K562 (cell line): ENCODE data around the gene SND1. TPM values are rescaled to one million over a fixed set of nuclear protein-coding genes. Genes with fewer than 3 reads are reported as not detected.
A peak's percentile ranks its signal among the peaks of the same experiment; 100 is the strongest.

ENCODE experiments used
- ARNT ChIP-seq, 2 experiments: fragments of 450-650 bp; IDR thresholded peaks; 2 replicates each; pipeline ENCODE4 v1.6.1; 2016; ENCODE audit warnings: mild to moderate bottlenecking in 1 of 2
- CHD7 ChIP-seq: fragments of 200-600 bp; sonication (generic); IDR thresholded peaks from one replicate; pipeline ENCODE4 v1.6.1; 2012; ENCODE audit warnings: mild to moderate bottlenecking, low read depth, low read length, inconsistent platforms
- E2F6 ChIP-seq, 2 experiments: IDR thresholded peaks; 2 replicates each; pipeline ENCODE4 v1.6.1; 2011; ENCODE audit warnings: borderline replicate concordance in 1 of 2, control low read depth in 1 of 2, low read depth in 1 of 2, low read length in 1 of 2, mild to moderate bottlenecking in 1 of 2, mixed read lengths in 1 of 2, moderate library complexity in 1 of 2; ENCODE audit not compliant: insufficient read depth in 1 of 2, insufficient read length in 1 of 2, poor library complexity in 1 of 2, severe bottlenecking in 1 of 2; ENCODE audit errors: extremely low read depth in 1 of 2
- FOXK2 ChIP-seq, 2 experiments: fragments of 450-650 bp; IDR thresholded peaks in 1 of 2; conservative IDR thresholded peaks in 1 of 2; 2 replicates each; pipeline ENCODE4 v1.6.1; 2016; ENCODE audit warnings: low read depth in 2 of 2, mild to moderate bottlenecking in 1 of 2
- HNRNPLL ChIP-seq: fragments of 200-400 bp; formaldehyde crosslinking; IDR thresholded peaks from 2 replicates; pipeline ENCODE4 v1.6.1; 2017; ENCODE audit warnings: low read length, low read depth, mild to moderate bottlenecking; ENCODE audit not compliant: poor library complexity, severe bottlenecking
- KAT7 ChIP-seq: sonication (generic); formaldehyde crosslinking; IDR thresholded peaks from 2 replicates; pipeline ENCODE4 v1.8.0; 2022; ENCODE audit warnings: missing genetic modification reagents, mild to moderate bottlenecking, borderline replicate concordance
- MYNN ChIP-seq, 2 experiments: sonication (generic); formaldehyde crosslinking in 1 of 2; IDR thresholded peaks; 2 replicates each; pipeline versions ENCODE4 v1.5.0 to v1.6.1; 2016 to 2020; ENCODE audit warnings: antibody characterized with exemption in 1 of 2, missing genetic modification reagents in 1 of 2
- NFATC3 ChIP-seq: fragments of 450-650 bp; IDR thresholded peaks from 2 replicates; pipeline ENCODE4 v1.6.1; 2017; ENCODE audit warnings: mild to moderate bottlenecking
- RAD51 ChIP-seq: fragments of 450-650 bp; IDR thresholded peaks from 2 replicates; pipeline ENCODE4 v1.7.1; 2016; ENCODE audit warnings: low read depth, mild to moderate bottlenecking, borderline replicate concordance
- TRIM28 ChIP-seq: fragments of 450-650 bp; IDR thresholded peaks from 2 replicates; pipeline ENCODE4 v1.6.1; 2017
- ZEB2 ChIP-seq: fragments of 450-650 bp; IDR thresholded peaks from 2 replicates; pipeline ENCODE4 v1.6.1; 2016
- ZNF146 ChIP-seq: IDR thresholded peaks from one replicate; pipeline ENCODE4 v1.6.1; 2018; ENCODE audit warnings: missing compliant biosample characterization; ENCODE audit not compliant: unreplicated experiment
- ZNF449 ChIP-seq: fragments of 250-450 bp; sonication (Bioruptor Pico); IDR thresholded peaks from 2 replicates; pipeline ENCODE4 v1.8.0; 2022; ENCODE audit warnings: moderate library complexity, mild to moderate bottlenecking, inconsistent platforms
- ZNF75A ChIP-seq: fragments of 450-650 bp; formaldehyde crosslinking; IDR thresholded peaks from 2 replicates; pipeline ENCODE4 v1.4.0; 2020; ENCODE audit warnings: mild to moderate bottlenecking
- polyA plus RNA-seq, 8 experiments: library from polyadenylated mRNA; depleted of rRNA in 4 of 8; stranded (reverse) in 5 of 8; unstranded in 3 of 8; fragments of >200 nt; fragmentation: Nextera tagmentation in 2 of 8; fragmentation: Illumina TruSeq in 1 of 8; extraction: Ambion mirVana in 2 of 8; extraction: Trizol in 1 of 8; gene quantifications; 2 replicates each; pipeline versions ENCODE4 v1.2.1 to v1.2.3, GENCODE V29; 2011 to 2014; ENCODE audit warnings: inconsistent platforms in 1 of 8, missing spikeins in 1 of 8
- total RNA-seq, 7 experiments: library from RNA; depleted of rRNA in 6 of 7; stranded (reverse); fragments of >200 nt in 6 of 7; fragmentation: Illumina TruSeq in 2 of 7; extraction: Trizol in 2 of 7; gene quantifications; 2 replicates each; pipeline versions ENCODE4 v1.2.1 to v1.2.3, GENCODE V29; 2011 to 2021; ENCODE audit warnings: low replicate concordance in 1 of 7

The SND1 gene
- total and polyA plus RNA-seq, 9 of the 15 experiments (the other 6 are each of a cell fraction or from before 2014, with no cell fraction given), result 46.5 to 307 (median 191) TPM

GRCh38 chr7:127822822-127823508 is 171.0 kb downstream of the SND1 start (continued):
- TF ChIP-seq CHD7 (no peak), FOXK2 (conservative IDR thresholded peaks at IDR 0.05 in 1 of 2, IDR thresholded peaks at IDR 0.05 in 1 of 2; ENCODE audit: low read depth in 2 of 2) (peak; percentile 68 to 72; a peak in 3 of 4 replicates), ZNF75A (no peak), KAT7 (CRISPR knock-in tag) (no peak), MYNN (IDR thresholded peaks at IDR 0.05) (no peak), MYNN (CRISPR knock-in tag; IDR thresholded peaks at IDR 0.05) (no peak), ZNF449 (CRISPR knock-in tag) (no peak), ARNT (IDR thresholded peaks at IDR 0.05) (peak in 1 of 2 experiments; percentile 89; a peak in 1 of 4 replicates), ZNF146 (no peak), HNRNPLL (peak; percentile 37), NFATC3 (no peak), ZEB2 (peak; percentile 93), RAD51 (no peak), E2F6 (IDR thresholded peaks at IDR 0.05; ENCODE audit: borderline replicate concordance in 1 of 2, extremely low read depth in 1 of 2, insufficient read depth in 1 of 2, insufficient read length in 1 of 2, low read depth in 1 of 2, low read length in 1 of 2, poor library complexity in 1 of 2, severe bottlenecking in 1 of 2) (no peak), TRIM28 (no peak; the same call in 1 of the 2 replicates)
